T47D (cell line): Measurements from ENCODE around the gene LDLRAD3.

Source experiments
- DNase-seq, 2 experiments: peaks; one replicate each; pipeline versions ENCODE4 v3.0.0 to v3.0.0-alpha.2; 2011 to 2012; ENCODE audit warnings: low read depth in 1 of 2, low spot score in 1 of 2
- JUND ChIP-seq: IDR thresholded peaks from 2 replicates; pipeline ENCODE4 v1.6.1; 2012; ENCODE audit warnings: low read depth
- in situ Hi-C: cut with HindIII; loops from 2 replicates; pipeline ENCODE4 v1.10.0; 2016; ENCODE audit warnings: low sequenced_read_pairs, low pct_unique_long_range_greater_than_20kb

The LDLRAD3 gene

DNA sequence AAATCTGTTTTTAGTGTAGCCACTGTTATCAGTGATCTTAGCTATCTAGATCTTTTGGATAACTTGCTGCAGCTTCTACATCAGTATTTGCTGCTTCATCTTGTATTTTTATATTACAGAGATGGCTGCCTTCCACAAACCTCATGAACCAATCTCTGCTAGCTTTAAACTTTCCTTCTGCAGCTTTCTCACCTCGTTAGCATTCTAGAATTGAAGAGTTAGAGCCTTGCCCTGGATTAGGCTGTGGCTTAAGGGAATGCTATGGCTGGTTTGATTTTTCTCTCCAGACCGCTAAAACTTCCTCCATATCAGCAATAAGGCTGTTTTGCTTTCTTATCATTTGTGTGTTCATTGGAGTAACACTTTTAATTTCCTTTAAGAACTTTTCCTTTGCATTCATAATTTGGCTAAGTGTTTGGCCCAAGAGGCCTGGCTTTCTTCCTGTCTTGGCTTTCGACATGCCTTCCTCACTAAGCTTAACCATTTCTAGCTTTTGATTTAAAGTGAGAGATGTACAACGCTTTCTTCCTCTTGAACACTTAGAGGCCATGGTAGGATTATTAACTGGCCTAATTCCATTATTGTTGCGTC lies 51.9 kb downstream of the LDLRAD3 start:
- in situ Hi-C loops = no loop called here
- no peak for TF ChIP-seq JUND

DNA sequence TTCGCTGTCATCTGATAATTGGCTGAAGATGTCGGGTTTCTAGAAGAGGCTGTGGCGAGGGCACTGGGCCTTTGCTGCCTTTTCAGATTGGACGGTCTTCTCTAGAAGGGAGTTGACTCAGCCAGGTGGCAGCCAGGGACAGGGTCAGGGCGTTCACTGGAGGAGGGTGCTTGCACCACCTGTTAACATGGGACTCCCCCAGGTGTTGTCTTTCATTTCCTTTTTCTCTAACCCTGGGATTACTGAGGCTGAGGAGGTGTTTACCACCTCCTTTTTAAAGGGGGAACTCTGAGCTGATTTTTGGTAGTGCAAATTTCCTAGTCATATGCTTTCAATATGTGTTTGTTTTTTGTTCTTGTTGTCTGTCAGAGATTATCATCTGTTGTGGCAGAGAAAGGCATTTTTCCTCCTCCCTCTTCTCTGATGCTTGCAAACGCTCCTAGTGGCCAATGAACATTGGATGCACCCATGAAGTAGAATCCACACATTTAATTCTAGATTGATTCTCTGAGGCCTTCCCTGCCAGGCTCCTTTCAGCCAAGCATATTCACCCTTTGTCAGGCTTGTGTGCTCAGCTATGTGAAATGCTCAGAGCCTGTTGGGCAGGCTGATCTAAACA lies 54.1 kb downstream of the LDLRAD3 start:
- in situ Hi-C loops = no loop called here
- DNase-seq = peak in 1 of 2 experiments; percentile 85
- TF ChIP-seq JUND = no peak

More for the DNA sequence above, 51.9 kb downstream of the LDLRAD3 start:
- no peak for DNase-seq

DNA sequence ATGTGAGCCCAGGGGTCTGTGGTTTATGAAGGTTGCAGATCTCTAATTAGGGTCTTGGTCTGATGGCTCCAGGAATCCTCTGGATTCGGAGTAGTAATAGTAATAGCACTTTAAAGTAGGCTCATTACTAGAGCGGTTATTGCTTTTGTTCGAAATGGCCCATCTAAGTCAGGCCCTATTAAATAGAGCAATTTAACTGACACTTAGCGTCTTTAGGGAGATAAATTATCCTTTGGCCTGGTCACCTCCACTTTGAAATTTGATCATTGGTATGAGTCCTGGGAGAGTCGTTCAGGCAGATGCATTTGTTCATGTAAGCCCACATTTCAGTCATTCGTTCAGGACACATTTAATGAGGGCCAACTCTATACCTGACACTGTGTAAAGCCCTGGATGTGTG lies 54.8 kb downstream of the LDLRAD3 start:
- TF ChIP-seq JUND = no peak
- DNase-seq = no peak
- in situ Hi-C loops = no loop called here

- in situ Hi-C loops = no loop called here
- DNase-seq = peak; percentile 79 to 96
- TF ChIP-seq JUND = no peak
Measured at GRCh38 chr11:36000616-36001190, 56.8 kb downstream of the LDLRAD3 start.

- no peak for TF ChIP-seq JUND
- in situ Hi-C loops = no loop called here
- no peak for DNase-seq
Measured at GRCh38 chr11:36002196-36002595, 58.3 kb downstream of the LDLRAD3 start.

GRCh38 chr11:36002796-36003195 lies 58.9 kb downstream of the LDLRAD3 start:
- no peak for TF ChIP-seq JUND
- in situ Hi-C loops = no loop called here
- DNase-seq = no peak

GRCh38 chr11:36006556-36006955 lies 62.7 kb downstream of the LDLRAD3 start:
- no peak for TF ChIP-seq JUND
- no peak for DNase-seq
- in situ Hi-C loops = no loop called here

GRCh38 chr11:36007127-36007655 lies 63.3 kb downstream of the LDLRAD3 start:
- TF ChIP-seq JUND = no peak; the same call in 1 of the 2 replicates
- in situ Hi-C loops = no loop called here
- peak; percentile 28 to 75 for DNase-seq

GRCh38 chr11:36008584-36008983 lies 64.7 kb downstream of the LDLRAD3 start:
- in situ Hi-C loops = no loop called here
- DNase-seq = no peak
- TF ChIP-seq JUND = no peak

DNA sequence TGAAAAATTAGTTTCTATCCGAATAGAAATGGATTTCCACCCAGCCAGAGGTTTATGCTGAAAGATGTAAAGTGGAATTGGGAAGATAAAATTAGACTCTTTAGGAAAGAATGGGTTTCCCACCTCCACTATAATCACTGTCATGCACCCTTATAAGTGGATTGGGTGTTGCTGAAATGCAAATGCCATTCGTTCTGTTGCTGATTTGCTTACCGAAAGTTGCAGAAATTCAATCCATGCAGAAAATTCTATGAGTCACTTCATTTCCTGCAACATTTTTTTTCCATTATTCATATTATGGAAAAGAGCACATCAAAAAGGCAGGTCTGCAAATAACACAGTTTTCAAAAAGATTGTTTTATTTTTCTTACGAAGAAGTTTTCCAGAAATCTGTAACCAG lies 65.6 kb downstream of the LDLRAD3 start:
- no peak for DNase-seq
- no peak for TF ChIP-seq JUND
- in situ Hi-C loops = no loop called here

DNA sequence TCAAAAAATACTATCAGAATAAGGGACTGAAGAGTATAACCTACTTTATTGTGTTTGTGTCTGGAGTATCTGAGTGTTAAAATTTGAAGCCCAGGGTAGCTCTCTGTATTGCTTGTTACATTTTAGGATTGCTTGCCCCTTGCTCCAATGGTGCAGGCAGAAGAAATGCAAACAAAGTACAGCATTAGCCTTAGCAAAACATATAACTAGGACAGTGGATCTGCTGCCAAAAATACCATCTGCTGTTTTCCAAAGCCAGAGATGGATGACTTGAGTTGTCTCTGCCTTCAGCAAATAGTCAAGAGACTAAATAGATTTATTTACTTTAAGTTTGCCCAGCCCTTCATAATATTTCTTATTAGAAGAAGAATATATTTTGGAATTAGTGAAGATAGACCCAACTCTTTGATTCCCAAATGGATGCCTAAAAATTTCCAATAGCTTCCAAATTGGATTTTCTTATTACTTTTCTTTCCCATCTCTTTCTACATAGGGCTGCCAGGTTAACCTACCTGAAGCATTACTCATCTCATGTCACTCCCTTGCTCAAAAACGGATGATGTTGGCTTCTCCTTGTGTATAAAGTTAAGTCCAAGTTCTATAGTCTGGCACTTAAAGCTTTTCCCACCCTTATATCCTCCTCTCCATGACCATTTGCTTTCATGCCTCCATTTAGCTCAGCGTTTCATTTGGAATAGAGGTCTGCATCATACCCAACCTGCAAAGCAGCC lies 66.3 kb downstream of the LDLRAD3 start:
- no peak for TF ChIP-seq JUND
- peak in 1 of 2 experiments; percentile 33 for DNase-seq
- in situ Hi-C loops = no loop called here

DNA sequence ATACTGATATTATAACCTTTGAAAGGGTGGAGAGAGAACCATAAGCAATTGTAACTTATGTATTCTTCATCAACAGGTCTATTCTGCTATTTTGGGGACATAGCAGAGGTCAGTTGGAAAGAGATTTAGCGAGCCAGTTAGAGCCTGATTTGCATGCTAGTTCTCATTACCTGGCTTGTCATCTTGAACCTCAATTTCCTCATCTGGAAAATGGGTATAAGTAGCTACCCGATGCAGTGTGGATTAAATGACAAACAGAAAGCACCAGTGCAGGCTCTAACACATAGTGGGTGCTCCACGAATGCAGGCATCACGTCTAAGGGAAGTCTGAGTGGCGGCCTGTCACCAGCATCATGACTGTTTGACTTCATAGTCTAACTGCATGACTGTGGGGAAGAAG lies 67.7 kb downstream of the LDLRAD3 start:
- no peak for TF ChIP-seq JUND
- in situ Hi-C loops = no loop called here

DNA sequence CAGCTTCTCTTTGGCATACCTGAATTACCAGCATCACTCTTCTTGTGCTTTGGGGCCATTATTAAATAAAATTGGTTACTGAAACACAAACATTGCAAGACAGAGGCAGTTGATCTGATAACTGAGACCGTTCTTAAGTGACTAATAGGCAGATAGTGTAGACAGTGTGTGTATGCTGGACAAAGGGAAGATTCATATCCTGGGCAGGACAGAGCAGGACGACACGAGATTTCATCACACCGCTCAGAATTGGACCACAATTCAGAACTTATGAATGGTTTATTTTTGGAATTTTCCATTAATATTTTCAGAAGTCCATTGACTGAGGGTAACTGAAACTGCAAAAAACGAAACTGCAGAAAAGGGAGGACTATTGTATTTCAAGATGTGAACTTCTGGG lies 68.6 kb downstream of the LDLRAD3 start:
- in situ Hi-C loops = no loop called here
- TF ChIP-seq JUND = peak; percentile 67; the same call in 1 of the 2 replicates
- peak in 1 of 2 experiments; percentile 47 for DNase-seq

More for the DNA sequence above, 67.7 kb downstream of the LDLRAD3 start:
- DNase-seq = no peak
